VCaP (cell line): ENCODE data around the gene ZFP92.

Experiments
- H3K27ac ChIP-seq: fragments of 450-650 bp; 2 replicates; pipeline ENCODE4 v1.5.1; 2017
- CTCF ChIP-seq: fragments of 450-650 bp; conservative IDR thresholded peaks from 2 replicates; pipeline ENCODE4 v1.5.1; 2017; ENCODE audit warnings: mild to moderate bottlenecking, moderate library complexity

ZFP92 gene

DNA sequence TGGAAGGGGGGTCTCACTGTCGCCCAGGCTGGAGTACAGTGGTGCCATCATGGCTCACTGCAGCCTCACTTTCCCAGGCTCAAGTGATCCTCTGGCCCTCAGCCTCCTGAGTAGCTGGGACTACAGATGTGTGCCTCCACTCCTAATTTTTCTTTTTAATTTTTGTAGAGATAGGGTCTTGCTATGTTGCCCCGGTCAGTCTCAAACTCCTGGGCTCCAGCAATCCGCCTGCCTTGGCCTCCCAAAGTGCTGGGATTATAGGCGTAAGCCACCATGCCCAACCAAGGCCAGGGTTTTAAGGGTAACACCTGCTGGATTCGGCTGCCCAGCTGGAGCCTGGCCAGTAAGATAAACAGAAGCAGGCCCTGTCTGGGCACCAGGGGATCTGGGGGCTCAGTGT lies 31.2 kb downstream of the ZFP92 start:
- no peak overlapping the region for H3K27ac ChIP-seq
- TF ChIP-seq CTCF, result no peak

DNA sequence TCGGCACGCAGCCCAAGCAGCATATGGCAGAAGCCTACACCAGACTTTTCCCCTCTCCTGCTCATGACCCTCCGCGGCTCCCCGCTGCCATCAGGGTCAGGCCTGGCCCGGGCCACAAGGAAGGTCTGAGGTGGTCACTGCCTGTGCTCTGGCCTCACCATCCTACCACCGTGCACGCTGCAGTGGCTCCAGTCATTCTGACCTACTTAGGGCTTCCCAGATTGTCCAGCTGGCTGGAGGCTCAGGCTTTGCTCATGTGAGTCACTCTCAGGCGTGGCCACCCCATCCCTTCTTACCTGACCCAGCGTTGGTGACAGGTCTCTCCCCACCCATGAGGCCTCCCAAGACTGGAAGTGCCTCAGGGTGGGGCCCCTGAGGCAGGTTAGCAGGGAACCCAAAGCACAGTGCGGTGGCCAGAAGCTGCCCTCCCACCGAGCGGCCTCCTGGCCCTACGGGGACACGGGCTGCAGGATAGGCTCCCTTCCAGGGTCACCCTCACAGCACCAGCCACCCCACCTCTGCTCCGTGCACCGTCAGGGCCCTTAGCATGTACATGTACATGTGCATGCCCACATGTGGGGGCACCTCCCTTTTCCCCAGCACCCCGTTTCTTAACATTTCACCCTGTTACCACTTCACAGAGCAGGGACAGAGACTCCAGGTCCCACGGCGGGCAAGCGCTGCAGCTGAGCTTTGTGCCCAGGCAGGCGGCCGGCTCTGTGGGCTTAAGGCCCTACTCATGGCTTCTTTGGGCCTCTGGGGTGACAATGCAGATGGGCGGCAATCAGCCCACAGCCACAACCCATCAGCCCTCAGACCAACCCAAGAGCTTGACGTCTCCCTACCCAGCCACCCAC lies 32.4 kb downstream of the ZFP92 start:
- no peak overlapping the region for H3K27ac ChIP-seq
- no peak for TF ChIP-seq CTCF

DNA sequence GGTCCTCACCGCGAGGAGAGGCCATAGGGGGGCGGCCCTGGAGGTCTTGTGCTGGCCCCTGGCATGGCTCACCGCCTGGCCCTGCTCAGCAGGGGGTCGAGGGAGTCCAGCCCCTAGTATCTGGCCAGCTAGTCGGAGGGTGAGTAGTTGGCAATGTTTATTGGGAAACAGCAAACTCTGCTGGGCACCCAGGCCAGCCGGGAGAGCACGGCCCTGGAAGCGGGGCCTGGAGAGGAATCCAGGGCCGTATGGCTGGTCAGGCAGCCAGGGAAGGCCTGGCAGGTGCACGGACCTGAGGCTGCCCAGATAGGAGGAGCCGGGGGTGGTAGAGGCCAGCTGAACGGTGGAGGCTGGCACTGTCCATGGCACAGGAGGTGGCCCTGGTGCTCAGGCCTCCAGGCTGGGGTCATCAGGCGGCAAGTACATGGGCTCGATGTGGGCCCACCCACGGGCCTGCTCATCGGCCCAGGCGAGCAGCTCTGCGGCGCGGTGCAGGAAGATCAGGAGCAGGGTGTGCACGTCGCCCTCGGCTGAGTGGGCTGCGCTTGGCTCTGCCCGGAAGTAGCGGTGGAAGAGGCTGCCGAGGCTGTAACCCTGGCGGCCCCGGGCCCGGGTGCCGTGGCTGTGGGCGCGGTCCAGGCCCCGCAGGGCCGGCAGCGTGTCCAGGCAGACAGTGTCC lies 33.2 kb downstream of the ZFP92 start:
- TF ChIP-seq CTCF, result no peak
- H3K27ac ChIP-seq, result no peak overlapping the region

GRCh38 chrX:153445106-153445855 lies 34.0 kb downstream of the ZFP92 start:
- TF ChIP-seq CTCF, result no peak
- H3K27ac ChIP-seq, result no peak overlapping the region

- TF ChIP-seq CTCF, result no peak
- H3K27ac ChIP-seq, result no peak within 1 kb of the TSS
These were observed 34.8 kb downstream of the ZFP92 start, which contains the start of gene TREX2 for GRCh38 chrX:153445856-153446635. Gene TREX2 (minus strand): TSS chrX:153446056. CDS start chrX:153445430, 626 bp downstream.

GRCh38 chrX:153446636-153446936 lies 35.3 kb downstream of the ZFP92 start:
- no peak for TF ChIP-seq CTCF
- no peak overlapping the region for H3K27ac ChIP-seq
